CD4-positive, CD25-positive, alpha-beta regulatory T cell (primary cell): ENCODE data around the gene PRSS56. TPM values are rescaled to one million over a fixed set of nuclear protein-coding genes. Genes with fewer than 3 reads are reported as not detected.

Source experiments
- ATAC-seq, 2 donors: fragments of 150-1000 bp; cut with Tn5 transposase; one replicate each; pipeline ENCODE4 v1.10.0; 2021; ENCODE audit warnings: low read depth in 2 of 2, moderate number of reproducible peaks in 2 of 2, moderate library complexity in 1 of 2
- DNase-seq, 3 donors: peaks; one replicate each; pipeline versions ENCODE4 v3.0.0 to v3.0.0-alpha.2; 2012 to 2022; ENCODE audit warnings: mixed read lengths in 1 of 3
- H3K27ac ChIP-seq: one replicate; pipeline ENCODE4 v1.7.0; 2013; ENCODE audit warnings: mild to moderate bottlenecking, low read length; ENCODE audit not compliant: insufficient read depth, poor library complexity, severe bottlenecking
- H3K27me3 ChIP-seq: one replicate; pipeline ENCODE4 v1.7.0; 2013; ENCODE audit warnings: low read length; ENCODE audit not compliant: control insufficient read depth, insufficient read depth
- H3K36me3 ChIP-seq: one replicate; pipeline ENCODE4 v1.7.0; 2013; ENCODE audit warnings: mild to moderate bottlenecking, low read length, moderate library complexity; ENCODE audit not compliant: control insufficient read depth, insufficient read depth
- H3K4me1 ChIP-seq: 2 replicates; pipeline ENCODE4 v1.7.0; 2013; ENCODE audit warnings: mild to moderate bottlenecking, low read length; ENCODE audit not compliant: insufficient read depth, control insufficient read depth, poor library complexity, severe bottlenecking
- H3K4me3 ChIP-seq: one replicate; pipeline ENCODE4 v1.7.0; 2013; ENCODE audit warnings: low read depth, mild to moderate bottlenecking, low read length, moderate library complexity
- H3K9me3 ChIP-seq, 2 experiments: 1 replicate in 1 of 2; 2 replicates in 1 of 2; pipeline ENCODE4 v1.7.0; 2013; ENCODE audit warnings: low read length in 2 of 2, mild to moderate bottlenecking in 1 of 2, moderate library complexity in 1 of 2; ENCODE audit not compliant: control insufficient read depth in 2 of 2
- H3K27ac Mint-ChIP-seq, 3 donors: one replicate each; pipeline ENCODE4 v1.8.0; 2020 to 2022; ENCODE audit warnings: mild to moderate bottlenecking in 3 of 3, mixed read lengths in 3 of 3, moderate library complexity in 2 of 3
- H3K27me3 Mint-ChIP-seq: one replicate; pipeline ENCODE4 v1.8.0; 2022; ENCODE audit warnings: mild to moderate bottlenecking, mixed read lengths
- H3K36me3 Mint-ChIP-seq: one replicate; pipeline ENCODE4 v1.8.0; 2020; ENCODE audit warnings: mixed read lengths
- H3K4me1 Mint-ChIP-seq, 4 donors: one replicate each; pipeline ENCODE4 v1.8.0; 2020 to 2022; ENCODE audit warnings: mixed read lengths in 4 of 4, mild to moderate bottlenecking in 1 of 4
- H3K4me3 Mint-ChIP-seq, 4 donors: one replicate each; pipeline ENCODE4 v1.8.0; 2020 to 2022; ENCODE audit warnings: mild to moderate bottlenecking in 4 of 4, mixed read lengths in 4 of 4, moderate library complexity in 3 of 4
- H3K9me3 Mint-ChIP-seq, 7 donors: one replicate each; pipeline ENCODE4 v1.8.0; 2020 to 2022; ENCODE audit warnings: mixed read lengths in 7 of 7, mild to moderate bottlenecking in 3 of 7, moderate library complexity in 2 of 7
- polyA plus RNA-seq, 4 donors: library from polyadenylated mRNA; unstranded; fragments of 300-500 nt; fragmentation: Illumina TruSeq; gene quantifications; one replicate each; pipeline ENCODE4 v1.2.3, GENCODE V29; 2021
- total RNA-seq: library from RNA; stranded (reverse); gene quantifications from one replicate; pipeline ENCODE4 v1.2.3, GENCODE V29; 2022

Gene PRSS56
- total and polyA plus RNA-seq, 5 donors from 2014 or later: not detected

DNA sequence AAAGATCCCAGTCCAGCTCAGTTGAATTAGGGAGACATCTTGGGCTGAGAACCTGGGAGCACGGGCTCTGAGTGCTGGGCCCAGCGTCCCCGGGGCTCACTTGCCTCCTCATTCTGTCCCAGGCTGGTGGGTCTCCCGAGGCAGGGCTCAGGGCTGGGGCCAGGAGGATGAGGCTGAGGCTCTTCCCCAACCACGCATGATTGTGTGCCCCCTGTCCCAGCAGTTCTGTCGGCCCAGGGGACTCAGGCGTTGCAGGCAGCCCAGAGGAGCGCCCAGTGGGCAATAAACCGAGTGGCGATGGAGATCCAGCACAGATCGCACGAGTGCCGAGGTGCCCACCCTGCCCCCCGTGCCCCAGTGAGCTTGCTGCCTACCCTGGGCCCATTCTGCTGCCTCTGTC is 910 bp downstream of the PRSS56 start:
- Mint-ChIP-seq H3K4me3 (peak overlapping the region in 2 of 4 donors; percentile 1 to 38), H3K9me3 (no peaks in the 10 kb centered on the region), H3K36me3 (no peaks in the 10 kb centered on the region), H3K4me1 (peaks cover 0 to 11% (median under 1%) of the 10 kb centered on the region in 4 donors), H3K27me3 (peaks cover 44% of the 10 kb centered on the region), H3K27ac (no peak overlapping the region)
- Histone ChIP-seq H3K36me3 (no peaks in the 10 kb centered on the region), H3K4me3 (no peak overlapping the region), H3K9me3 (no peaks in the 10 kb centered on the region), H3K4me1 (peaks cover 22% of the 10 kb centered on the region), H3K27me3 (peaks cover 3% of the 10 kb centered on the region), H3K27ac (no peak overlapping the region)
- DNase-seq (no peak), ATAC-seq (no peak)

GRCh38 chr2:232521959-232522622 is 1.9 kb downstream of the PRSS56 start:
- ATAC-seq (peak; percentile 53 to 55), DNase-seq (peak; percentile 47 to 62 (median 47))
- Histone ChIP-seq H3K27ac (no peak overlapping the region), H3K4me1 (peaks cover 22% of the 10 kb centered on the region), H3K4me3 (no peak overlapping the region), H3K27me3 (peaks cover 3% of the 10 kb centered on the region), H3K9me3 (no peaks in the 10 kb centered on the region), H3K36me3 (no peaks in the 10 kb centered on the region)
- peaks cover 45% of the 10 kb centered on the region for H3K27me3 Mint-ChIP-seq
- no peaks in the 10 kb centered on the region for H3K9me3 Mint-ChIP-seq
- no peak overlapping the region for H3K27ac Mint-ChIP-seq
- no peaks in the 10 kb centered on the region for H3K36me3 Mint-ChIP-seq
- peaks cover 0 to 11% (median under 1%) of the 10 kb centered on the region in 4 donors for H3K4me1 Mint-ChIP-seq
- no peak overlapping the region for H3K4me3 Mint-ChIP-seq

DNA sequence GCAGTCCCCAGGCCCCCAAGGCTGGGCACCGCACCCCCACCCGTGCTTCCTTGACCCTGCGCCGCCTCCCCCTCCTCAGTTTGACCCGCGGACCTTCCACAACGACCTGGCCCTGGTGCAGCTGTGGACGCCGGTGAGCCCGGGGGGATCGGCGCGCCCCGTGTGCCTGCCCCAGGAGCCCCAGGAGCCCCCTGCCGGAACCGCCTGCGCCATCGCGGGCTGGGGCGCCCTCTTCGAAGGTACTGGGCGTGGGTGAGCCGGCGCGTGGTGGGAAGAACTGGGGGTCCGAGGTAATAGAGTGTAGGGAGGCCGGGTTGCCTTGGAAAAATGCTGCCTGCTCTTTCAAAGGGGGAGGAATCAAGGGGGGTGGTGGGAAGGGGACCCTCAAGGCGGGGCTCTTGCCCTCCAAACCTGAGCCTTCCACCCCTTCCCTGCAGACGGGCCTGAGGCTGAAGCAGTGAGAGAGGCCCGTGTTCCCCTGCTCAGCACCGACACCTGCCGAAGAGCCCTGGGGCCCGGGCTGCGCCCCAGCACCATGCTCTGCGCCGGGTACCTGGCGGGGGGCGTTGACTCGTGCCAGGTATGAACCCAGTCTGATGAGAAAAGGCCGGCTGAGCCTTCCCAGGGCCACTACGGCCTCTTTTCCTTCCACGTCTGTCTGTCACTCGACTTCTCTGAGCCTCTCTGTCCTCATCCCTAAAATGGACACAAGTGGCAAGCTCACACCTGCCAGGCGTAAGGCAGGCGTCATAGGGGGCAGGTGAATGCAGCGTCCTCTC is 2.6 kb downstream of the PRSS56 start:
- Histone ChIP-seq H3K36me3 (no peaks in the 10 kb centered on the region), H3K4me1 (peaks cover 22% of the 10 kb centered on the region), H3K27ac (no peak overlapping the region), H3K9me3 (no peaks in the 10 kb centered on the region), H3K27me3 (peaks cover 3% of the 10 kb centered on the region), H3K4me3 (no peak overlapping the region)
- H3K4me1 Mint-ChIP-seq: peaks cover 0 to 11% (median under 1%) of the 10 kb centered on the region in 4 donors
- peak overlapping the region in 3 of 4 donors; percentile 58 to 67 (median 61) for H3K4me3 Mint-ChIP-seq
- DNase-seq: no peak
- H3K36me3 Mint-ChIP-seq: no peaks in the 10 kb centered on the region
- H3K27ac Mint-ChIP-seq: no peak overlapping the region
- no peaks in the 10 kb centered on the region for H3K9me3 Mint-ChIP-seq
- ATAC-seq: no peak
- peaks cover 42% of the 10 kb centered on the region for H3K27me3 Mint-ChIP-seq

GRCh38 chr2:232523402-232523681 is 3.2 kb downstream of the PRSS56 start:
- Mint-ChIP-seq H3K9me3 (peaks cover 0 to under 1% (median 0%) of the 10 kb centered on the region in 7 donors), H3K4me1 (peaks cover 0 to 13% (median under 1%) of the 10 kb centered on the region in 4 donors), H3K27ac (no peak overlapping the region), H3K27me3 (peaks cover 42% of the 10 kb centered on the region), H3K4me3 (peak overlapping the region in 2 of 4 donors; percentile 29 to 67), H3K36me3 (no peaks in the 10 kb centered on the region)
- H3K4me3 ChIP-seq: no peak overlapping the region
- H3K27me3 ChIP-seq: peaks cover 3% of the 10 kb centered on the region
- ATAC-seq: no peak
- no peaks in the 10 kb centered on the region for H3K9me3 ChIP-seq
- no peak overlapping the region for H3K27ac ChIP-seq
- H3K4me1 ChIP-seq: peaks cover 22% of the 10 kb centered on the region
- no peaks in the 10 kb centered on the region for H3K36me3 ChIP-seq
- no peak for DNase-seq

- peak in 1 of 3 donors; percentile 41 for DNase-seq
- peaks cover 0 to 16% (median 2%) of the 10 kb centered on the region in 4 donors for H3K4me1 Mint-ChIP-seq
- H3K9me3 ChIP-seq: no peaks in the 10 kb centered on the region
- no peak overlapping the region for H3K27ac ChIP-seq
- H3K27me3 ChIP-seq: peaks cover 3% of the 10 kb centered on the region
- H3K36me3 ChIP-seq: no peaks in the 10 kb centered on the region
- H3K4me3 ChIP-seq: no peak overlapping the region
- peaks cover 22% of the 10 kb centered on the region for H3K4me1 ChIP-seq
- H3K4me3 Mint-ChIP-seq: peak overlapping the region in 1 of 4 donors; percentile 46
- peaks cover 0 to 2% (median 0%) of the 10 kb centered on the region in 7 donors for H3K9me3 Mint-ChIP-seq
- H3K27ac Mint-ChIP-seq: no peak overlapping the region
- H3K36me3 Mint-ChIP-seq: no peaks in the 10 kb centered on the region
- no peak for ATAC-seq
- peaks cover 47% of the 10 kb centered on the region for H3K27me3 Mint-ChIP-seq
Observed at GRCh38 chr2:232523682-232524597, 3.8 kb downstream of the PRSS56 start.

DNA sequence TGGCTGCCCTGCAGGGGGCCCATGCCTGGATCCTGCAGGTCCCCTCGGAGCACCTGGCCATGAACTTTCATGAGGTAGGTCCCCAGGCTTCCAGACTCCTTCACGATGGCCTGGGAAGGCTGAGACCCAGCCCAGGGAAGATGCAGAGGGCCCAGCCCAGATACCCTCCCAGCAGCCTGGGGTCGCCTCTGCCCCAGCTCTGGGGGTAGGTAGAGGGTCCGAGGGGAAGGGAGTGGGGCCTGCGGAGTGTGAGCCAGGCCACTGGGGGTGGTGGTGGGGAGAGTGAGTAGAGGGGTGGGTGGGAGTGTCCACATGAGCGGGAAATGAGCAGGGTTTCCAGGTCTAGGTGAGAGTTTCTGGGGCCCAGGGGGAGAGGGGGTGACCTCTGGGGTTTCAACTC is 4.6 kb downstream of the PRSS56 start:
- H3K4me3 Mint-ChIP-seq: no peak overlapping the region
- peaks cover 0 to 17% (median 2%) of the 10 kb centered on the region in 4 donors for H3K4me1 Mint-ChIP-seq
- ATAC-seq (no peak), DNase-seq (no peak)
- no peak overlapping the region for H3K27ac Mint-ChIP-seq
- H3K9me3 Mint-ChIP-seq: peaks cover 0 to 2% (median 0%) of the 10 kb centered on the region in 7 donors
- Histone ChIP-seq H3K36me3 (no peaks in the 10 kb centered on the region), H3K27ac (no peak overlapping the region), H3K27me3 (peaks cover 3% of the 10 kb centered on the region), H3K9me3 (no peaks in the 10 kb centered on the region), H3K4me1 (peaks cover 22% of the 10 kb centered on the region), H3K4me3 (no peak overlapping the region)
- H3K36me3 Mint-ChIP-seq: no peaks in the 10 kb centered on the region
- H3K27me3 Mint-ChIP-seq: peaks cover 50% of the 10 kb centered on the region

DNA sequence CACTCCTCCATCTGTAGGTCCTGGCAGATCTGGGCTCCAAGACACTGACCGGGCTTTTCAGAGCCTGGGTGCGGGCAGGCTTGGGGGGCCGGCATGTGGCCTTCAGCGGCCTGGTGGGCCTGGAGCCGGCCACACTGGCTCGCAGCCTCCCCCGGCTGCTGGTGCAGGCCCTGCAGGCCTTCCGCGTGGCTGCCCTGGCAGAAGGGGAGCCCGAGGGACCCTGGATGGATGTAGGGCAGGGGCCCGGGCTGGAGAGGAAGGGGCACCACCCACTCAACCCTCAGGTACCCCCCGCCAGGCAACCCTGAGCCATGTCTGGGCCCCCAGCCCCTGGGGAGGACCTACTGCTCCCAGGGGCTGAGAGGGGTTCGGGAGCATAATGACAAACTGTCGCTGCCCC is 5.0 kb downstream of the PRSS56 start:
- Mint-ChIP-seq H3K4me3 (no peak overlapping the region), H3K27me3 (peaks cover 50% of the 10 kb centered on the region), H3K4me1 (peaks cover 0 to 17% (median 2%) of the 10 kb centered on the region in 4 donors), H3K27ac (no peak overlapping the region), H3K36me3 (no peaks in the 10 kb centered on the region), H3K9me3 (peaks cover 0 to 2% (median 0%) of the 10 kb centered on the region in 7 donors)
- Histone ChIP-seq H3K4me1 (peaks cover 22% of the 10 kb centered on the region), H3K4me3 (no peak overlapping the region), H3K36me3 (no peaks in the 10 kb centered on the region), H3K27ac (no peak overlapping the region), H3K9me3 (no peaks in the 10 kb centered on the region), H3K27me3 (peaks cover 3% of the 10 kb centered on the region)
- DNase-seq: no peak
- no peak for ATAC-seq
